HG03469 (cell line): ENCODE data around the gene ZMYM1.
"Not testable (repeated sequence)": the region's sequence is repeated elsewhere in the genome, so short reads cannot be mapped to it uniquely, and the experiment has no call there.

Experiments used
- ATAC-seq: cut with Tn5 transposase; IDR thresholded peaks from one replicate; pipeline ENCODE4 v1.9.1; 2021; ENCODE audit warnings: mild to moderate bottlenecking, moderate library complexity, moderate number of reproducible peaks; ENCODE audit not compliant: unreplicated experiment

Gene ZMYM1

GRCh38 chr1:35073265-35073811 lies 5.8 kb upstream of the ZMYM1 start:
- no peak for ATAC-seq

DNA sequence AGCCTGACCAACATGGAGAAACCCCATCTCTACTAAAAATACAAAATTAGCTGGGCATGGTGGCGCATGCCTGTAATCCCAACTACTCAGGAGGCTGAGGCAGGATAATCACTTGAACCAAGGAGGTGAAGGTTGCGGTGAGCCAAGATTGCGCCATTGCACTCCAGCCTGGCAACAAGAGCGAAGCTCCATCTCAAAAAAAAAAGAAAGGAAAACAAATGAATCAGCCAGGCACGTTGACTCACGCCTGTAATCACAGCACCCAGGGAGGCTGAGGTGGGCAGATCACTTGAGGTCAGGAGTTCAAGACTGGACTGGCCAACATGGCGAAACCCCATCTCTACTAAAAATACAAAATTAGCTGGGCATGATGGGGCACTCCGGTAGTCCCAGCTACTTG lies 2.8 kb upstream of the ZMYM1 start:
- ATAC-seq = not testable (repeated sequence)

GRCh38 chr1:35080171-35080854 lies 1.1 kb downstream of the ZMYM1 start:
- no peak for ATAC-seq

- ATAC-seq = no peak
Measured at GRCh38 chr1:35085421-35085820, 6.2 kb downstream of the ZMYM1 start.

DNA sequence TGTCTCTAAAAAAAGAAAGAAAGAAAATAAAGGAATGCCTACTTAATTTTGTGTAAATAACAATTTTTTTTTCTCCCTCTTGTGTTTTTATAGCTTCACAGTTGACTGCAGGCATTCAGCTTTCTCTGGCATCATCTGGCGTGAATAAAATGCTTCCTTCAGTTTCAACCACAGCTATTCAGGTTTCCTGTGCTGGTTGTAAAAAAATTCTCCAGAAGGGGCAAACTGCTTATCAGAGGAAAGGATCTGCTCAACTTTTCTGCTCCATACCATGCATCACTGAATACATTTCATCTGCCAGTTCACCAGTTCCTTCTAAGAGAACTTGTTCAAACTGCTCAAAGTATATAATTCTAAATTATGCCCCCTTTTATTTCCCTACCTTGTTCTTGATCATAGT lies 18.0 kb downstream of the ZMYM1 start:
- no peak for ATAC-seq

DNA sequence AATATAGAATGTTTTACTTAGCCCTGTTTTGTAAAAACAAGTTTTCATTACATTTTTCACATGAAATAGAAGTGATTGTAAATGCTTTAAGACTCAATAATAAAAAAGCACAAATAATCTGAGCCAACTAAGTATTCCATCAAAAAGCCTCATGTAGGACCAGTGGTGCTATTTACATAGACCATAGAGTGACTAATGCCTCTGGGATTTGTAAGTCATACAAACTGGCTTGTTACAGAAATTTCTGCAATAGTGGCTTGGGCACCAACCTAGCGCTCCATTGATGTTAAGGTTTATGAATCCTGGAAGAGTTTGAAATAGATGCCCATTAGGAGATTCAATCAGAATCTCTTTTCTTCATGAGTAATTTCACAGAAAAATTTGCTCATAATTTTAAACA lies 31.9 kb downstream of the ZMYM1 start:
- ATAC-seq = no peak

GRCh38 chr1:35112668-35113067 lies 33.5 kb downstream of the ZMYM1 start:
- no peak for ATAC-seq

GRCh38 chr1:35115459-35116383 lies 36.5 kb downstream of the ZMYM1 start:
- no peak for ATAC-seq

DNA sequence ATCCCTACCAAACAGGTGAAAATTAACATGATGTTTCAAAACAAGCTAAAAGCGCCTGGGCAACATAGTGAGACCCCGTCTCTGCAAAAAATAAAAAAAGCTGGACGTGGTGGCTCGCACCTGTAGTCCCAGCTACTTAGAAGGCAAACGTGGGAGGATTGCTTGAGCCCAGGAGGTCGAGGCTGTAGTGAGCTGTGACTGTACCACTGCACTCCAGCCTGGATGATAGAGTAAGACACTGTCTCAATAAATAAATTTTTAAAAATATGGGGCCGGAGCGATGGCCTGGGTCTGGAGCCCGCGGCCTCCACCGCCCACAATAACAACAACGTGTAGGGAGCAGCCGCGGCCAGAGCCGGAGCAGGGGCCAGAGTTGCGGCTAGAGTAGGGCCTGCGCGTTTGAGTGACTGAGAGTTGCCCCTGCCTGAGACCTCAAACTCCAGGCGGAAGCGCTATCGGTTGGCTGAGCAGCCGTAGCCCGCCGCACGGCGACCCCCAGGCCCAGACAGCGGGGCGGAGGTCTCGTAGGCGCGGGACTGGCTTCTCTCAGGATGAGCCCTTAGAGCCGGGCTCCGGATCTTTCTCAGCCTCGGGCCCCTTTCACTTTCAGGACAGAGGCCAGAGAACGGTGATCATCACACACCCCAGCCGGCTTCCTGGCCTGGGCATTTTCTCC lies 41.4 kb downstream of the ZMYM1 start:
- ATAC-seq = no peak

DNA sequence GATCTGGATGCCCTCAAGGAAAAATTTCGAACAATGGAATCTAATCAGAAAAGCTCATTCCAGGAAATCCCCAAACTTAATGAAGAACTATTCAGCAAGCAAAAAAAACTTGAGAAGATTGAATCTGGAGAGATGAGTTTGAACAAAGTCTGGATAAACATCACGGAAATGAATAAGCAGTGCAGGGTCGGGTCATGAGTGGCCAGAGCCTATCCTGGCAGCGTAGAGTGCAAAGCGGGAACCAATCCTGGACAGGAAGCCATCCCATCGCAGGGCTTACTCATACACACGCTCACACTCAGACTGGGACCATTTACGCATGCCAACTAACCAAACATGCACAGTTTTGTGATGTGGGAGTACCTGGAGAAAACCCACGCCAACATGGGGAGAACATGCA lies 43.1 kb downstream of the ZMYM1 start:
- no peak for ATAC-seq

GRCh38 chr1:35126546-35126945 lies 47.4 kb downstream of the ZMYM1 start:
- ATAC-seq = no peak

GRCh38 chr1:35129080-35129479 lies 49.9 kb downstream of the ZMYM1 start:
- ATAC-seq = no peak

GRCh38 chr1:35136780-35137179 lies 57.6 kb downstream of the ZMYM1 start:
- ATAC-seq = no peak

DNA sequence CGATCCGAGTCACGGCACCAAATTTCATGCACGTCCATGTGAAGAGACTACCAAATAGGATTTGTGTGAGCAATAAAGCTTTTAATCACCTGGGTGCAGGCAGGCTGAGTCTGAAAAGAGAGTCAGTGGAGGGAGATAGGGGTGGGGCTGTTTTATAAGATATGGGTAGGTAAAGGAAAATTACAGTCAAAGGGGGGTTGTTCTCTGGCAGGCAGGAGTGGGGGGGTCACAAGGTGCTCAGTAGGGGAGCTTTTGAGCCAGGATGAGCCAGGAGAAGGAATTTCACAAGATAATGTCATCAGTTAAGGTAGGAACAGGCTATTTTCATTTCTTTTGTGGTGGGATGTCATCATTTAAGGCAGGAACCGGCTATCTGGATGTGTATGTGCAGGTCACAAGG lies 58.4 kb downstream of the ZMYM1 start:
- ATAC-seq = not testable (repeated sequence)

GRCh38 chr1:35142294-35142693 lies 63.1 kb downstream of the ZMYM1 start:
- ATAC-seq = not testable (repeated sequence)

- ATAC-seq = not testable (repeated sequence)
Measured at GRCh38 chr1:35142728-35143127, 63.5 kb downstream of the ZMYM1 start.

DNA sequence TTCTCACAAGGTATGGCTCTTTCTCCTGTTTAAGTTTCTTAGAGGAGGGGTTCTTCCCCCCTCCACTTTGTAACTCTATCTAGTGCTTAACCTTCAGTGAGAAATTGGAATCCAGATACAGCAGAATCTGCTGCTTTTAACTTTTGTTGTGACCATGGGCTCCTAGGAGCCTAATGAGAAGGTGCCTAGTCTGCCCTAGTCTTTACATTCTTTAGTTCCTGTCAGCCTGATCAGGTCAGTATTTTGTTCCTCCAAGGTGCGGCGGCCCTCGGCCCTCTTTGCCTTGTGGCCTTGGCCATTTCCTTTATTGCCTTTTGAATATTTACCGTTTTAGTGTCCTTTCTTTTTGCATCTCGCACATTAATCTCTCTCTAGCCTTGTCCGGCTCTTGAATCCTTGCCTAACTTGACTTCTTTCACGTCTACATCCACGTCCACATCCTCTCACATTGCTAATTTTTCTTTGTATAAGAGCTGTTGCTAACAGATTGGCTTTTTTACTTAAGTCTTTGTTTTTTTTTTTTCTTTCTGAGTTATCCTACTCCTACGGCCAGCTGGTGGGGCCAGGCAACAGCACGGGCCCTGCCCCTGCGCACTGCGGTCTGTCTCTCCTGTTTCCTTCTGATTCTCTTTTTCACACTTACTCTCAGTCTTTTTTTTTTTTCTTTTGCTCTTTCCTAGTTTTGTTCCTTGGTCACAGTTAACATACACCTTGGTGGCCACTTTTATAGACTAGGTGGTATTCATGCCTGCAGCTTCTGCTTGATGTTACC lies 64.7 kb downstream of the ZMYM1 start:
- no peak for ATAC-seq

DNA sequence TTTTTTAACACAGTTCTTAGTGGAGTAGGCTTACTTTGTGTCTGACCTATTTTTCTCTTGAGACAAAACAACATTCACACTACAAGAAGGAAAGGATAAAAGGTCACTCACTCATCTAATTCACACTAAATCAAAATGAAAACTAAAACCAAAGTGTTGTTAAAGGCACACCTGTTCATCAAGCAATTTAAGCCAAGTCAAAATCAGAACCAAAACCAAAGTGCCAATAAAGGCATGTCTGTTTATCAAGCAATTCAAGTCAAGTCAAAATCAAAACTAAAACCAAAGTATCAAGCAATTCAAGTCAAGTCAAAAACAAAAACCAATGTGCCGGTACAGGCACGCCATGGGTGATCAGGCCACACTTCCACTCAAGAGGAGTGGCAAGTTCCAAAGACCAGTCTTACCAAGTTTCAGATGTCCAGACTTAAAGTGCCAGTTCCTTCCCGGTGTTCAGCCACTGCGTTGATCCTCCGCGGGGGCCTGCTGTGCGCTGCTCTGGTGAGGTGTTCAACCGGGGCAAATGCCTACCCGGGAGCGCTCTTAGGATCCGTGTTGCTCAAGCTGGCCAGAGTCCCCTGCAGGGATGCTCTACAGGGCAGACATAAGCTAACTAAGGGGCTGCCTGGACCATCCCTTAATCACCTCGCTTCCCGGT lies 66.8 kb downstream of the ZMYM1 start:
- not testable (repeated sequence) for ATAC-seq

- ATAC-seq = no peak
Measured at GRCh38 chr1:35151220-35151619, 72.0 kb downstream of the ZMYM1 start.

- ATAC-seq = no peak
Measured at GRCh38 chr1:35164893-35165292, 85.7 kb downstream of the ZMYM1 start.
